Stimulated activated CD8-positive, alpha-beta memory T cell treated with anti-CD3 and anti-CD28 coated beads, Interleukin-2, amount 100 ng/mL, for 48 hours (primary cell): ENCODE results near the gene AIRE.
"Not testable (repeated sequence)": the region's sequence is repeated elsewhere in the genome, so short reads cannot be mapped to it uniquely, and the experiment has no call there.

Experiments used
- DNase-seq, 2 donors: peaks; one replicate each; pipeline ENCODE4 v3.0.0-alpha.2; 2020; ENCODE audit warnings: low read depth in 2 of 2

Gene AIRE

DNA sequence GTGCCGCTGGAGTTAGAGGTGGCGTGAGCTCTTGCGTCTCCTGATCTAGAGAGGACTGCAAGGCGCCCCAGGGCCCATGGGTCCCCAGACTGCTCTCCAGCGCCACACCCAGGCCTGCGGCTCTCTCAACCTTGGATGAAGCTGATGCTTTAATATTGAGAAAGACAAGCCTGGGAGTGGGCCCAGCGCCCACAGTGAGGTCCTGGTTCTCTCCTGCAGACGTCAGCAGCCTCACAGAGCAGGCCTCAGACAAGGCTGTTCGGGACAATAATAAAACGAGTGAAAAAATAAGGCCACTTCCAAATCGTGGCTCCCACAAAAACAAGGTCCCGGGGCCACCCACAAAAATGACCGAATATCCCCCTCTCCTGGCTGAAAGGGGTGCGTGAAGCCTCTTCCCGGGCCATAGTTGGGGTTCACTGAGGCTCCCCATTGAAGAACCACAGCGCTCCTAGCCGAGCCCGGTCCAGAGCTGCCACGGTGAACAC is 18.0 kb upstream of the AIRE start:
- DNase-seq, result no peak

DNA sequence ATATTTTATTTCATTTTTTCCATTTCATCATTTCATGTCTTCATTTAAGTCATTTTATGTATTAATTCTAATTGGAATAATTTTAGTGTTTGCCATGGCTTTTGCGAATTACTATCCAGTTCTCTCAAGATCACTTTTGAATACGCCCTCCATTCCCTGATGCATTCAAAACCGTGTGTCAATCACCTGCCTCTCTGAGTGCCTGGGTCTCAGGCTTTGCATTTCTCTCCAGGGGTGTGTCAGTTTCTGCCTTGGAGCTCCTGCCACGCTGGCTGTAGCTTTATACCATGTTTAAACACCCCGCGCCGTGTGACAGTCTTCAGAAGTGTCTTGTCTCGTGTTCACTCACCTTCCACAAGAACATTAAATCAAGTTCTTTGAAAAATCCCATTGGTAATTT is 16.6 kb upstream of the AIRE start:
- DNase-seq, result no peak

DNA sequence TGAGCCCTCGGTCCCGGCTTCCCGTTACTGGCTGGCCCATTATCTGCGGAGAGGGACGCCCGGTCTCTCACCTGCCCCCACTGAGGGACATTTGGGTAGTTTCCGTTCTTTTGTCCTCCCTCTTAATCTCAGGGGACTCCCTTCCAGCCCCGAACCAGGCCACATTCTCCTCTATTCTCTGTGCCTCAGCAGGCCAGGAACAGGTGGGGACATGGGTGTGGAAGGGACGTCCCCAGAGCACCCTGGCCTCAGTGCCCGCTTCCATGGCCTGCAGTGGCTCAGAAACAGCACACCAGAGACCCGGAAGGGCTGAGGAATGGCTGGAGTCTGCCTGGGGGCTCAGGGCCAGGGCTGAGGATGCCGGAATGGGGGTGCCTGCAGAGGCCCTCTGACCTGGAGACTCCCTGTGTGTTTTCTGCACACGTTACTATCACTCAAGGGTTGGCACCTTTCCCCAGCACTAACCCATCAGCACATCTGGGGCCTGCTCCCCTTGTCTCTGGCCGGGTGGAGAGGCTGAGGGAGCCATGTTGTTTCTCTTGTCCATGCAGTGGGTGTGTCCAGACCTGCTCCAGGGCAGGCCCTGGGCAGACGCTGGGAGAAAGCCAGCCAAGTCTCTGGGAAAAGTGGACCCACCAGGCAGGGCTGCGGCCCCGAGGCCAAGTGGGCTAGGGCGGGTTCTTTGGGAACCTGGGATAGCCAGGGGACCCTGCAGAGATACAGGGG is 14.0 kb upstream of the AIRE start:
- no peak for DNase-seq

DNA sequence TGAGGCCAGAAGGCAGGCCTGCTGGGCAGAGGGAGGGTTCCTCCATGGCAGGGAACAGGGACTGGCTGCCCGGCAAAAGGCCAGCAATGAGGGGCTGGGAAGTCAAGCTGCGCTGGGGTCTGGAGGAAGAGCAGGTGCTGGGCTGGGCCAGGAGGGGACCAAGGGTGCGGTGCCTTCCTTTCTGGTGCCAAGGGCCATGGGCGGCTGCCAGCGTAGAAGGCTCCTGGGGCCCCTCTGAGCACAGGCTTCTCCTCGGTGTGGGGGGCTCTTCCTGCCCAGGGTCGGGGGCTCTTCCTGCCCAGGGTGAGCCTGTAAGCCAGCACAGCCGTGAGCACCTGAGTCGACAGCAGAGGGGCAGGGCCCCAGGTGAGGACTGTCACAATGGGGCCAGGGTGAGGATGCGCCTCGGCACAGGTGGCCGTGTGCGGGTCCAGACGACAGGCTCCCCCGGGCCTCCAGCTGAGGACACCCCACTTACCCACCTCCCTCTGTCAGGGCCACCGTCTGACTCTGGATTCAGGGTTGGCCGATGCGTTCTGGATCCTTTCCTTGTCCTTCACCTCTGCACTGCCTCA is 13.3 kb upstream of the AIRE start:
- no peak for DNase-seq

DNA sequence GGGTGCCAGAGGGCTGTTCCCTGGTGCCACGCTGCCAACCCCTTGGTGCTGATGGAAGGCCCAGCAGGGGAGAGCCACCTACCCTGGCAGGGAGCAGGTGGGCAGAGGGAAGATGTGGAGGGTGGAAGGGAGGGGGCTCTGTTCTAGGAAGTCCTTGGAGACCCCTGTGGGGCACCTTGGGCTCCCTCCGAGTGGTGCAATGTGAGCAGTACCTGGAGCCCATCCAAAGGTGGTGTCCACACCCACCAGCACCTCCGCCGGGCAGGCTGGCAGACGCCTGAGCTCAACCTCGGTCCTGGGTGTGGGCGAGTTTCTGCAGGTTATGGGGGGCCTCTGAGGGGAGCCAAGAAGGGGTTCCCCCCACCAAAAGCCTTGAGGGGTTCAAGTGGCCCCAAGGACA is 12.6 kb upstream of the AIRE start:
- no peak for DNase-seq

DNA sequence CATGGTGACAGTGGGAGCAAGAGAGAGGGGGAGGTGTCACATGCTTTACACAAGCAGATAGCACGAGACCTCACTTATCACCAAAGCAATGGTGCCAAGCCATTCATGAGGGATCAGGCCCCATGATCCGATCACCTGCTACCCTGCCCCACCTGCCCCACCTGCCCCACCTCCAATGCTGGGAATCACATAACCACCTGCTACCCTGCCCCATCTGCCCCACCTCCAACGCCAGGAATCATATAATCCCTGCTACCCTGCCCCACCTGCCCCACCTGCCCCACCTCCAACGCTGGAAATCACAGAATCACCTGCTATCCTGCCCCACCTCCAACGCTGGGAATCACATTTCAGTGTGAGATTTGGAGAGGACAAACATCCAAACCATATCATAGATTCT is 10.6 kb upstream of the AIRE start:
- DNase-seq, result no peak

DNA sequence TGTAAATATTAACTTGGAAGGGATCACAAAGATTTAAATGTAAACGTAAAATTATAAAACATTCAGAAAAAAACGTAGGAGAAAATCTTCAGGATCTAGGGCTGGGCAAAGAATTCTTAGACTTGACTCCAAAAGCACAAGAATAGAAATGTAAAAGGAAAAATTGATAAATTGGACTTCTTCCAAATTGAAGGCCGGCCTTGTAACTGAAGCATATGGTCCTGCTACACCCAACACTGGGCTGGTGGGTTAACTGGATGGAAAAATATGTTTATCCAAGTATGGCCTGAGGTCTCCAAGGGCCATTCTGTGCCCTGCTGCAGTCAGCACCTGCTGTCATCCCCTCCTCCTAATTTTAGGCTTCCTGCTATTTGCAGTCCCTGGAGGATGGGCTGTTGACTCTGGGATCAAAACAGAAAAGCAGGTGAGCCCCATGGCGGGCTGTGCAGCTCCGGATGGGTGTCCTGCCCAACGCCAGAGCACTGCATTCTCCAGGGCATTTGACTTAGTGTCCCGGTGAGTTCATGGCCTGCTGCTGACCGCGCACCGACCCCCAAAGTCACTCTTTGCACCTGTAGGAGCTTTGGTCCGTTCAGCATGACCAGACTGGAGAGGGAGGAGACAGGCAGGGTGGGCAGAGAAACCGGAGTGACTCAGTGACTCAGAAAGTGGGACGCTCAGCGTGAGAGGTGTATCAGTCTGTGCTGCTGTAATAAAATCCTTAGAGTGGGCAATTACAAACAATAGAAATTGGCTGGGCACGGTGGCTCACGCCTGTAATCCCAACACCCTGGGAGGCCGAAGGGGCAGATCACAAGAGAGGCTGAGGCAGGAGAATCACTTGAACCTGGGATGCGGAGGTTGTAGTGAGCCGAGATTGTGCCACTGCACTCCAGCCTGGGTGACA is 6.1 kb upstream of the AIRE start:
- no peak for DNase-seq

DNA sequence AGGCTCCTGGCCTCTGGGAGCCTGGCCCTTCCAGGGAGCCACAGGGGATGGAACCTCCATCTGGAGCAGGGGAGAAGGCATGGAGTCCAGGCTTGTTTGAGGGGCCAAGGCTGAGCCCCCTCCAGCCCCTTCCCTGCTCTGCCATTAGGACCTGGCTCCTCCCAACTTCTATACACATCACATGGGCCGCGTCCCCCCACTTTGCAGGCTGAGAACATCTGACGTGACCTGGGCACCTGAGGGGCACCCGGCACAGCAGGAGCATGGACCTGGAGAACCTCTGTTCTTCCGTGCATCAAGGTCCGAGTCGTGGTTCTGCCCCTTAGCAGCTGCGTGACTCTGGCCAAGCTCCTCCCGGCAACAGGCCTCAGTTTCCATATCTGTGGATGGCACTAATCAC is 3.9 kb upstream of the AIRE start:
- DNase-seq, result no peak

DNA sequence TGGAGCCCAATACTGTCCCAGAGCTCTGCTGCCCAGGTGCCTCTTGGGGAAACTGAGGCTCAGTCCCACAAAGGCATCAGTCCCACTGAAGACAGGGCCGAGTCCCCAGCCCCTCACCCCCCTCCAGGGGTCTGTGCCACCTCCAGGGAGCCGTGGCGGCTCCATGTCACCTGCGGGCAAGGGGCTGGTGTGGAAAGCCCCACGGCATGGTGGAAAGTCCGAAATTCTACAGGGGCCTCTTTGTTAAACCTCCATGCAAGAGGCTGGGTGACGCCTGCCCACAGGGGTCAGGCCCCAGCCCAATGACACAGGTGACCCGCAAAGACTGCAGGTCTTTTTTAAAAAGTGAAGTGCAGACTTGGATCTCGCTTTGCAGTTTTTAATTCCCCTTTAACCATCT is 3.3 kb upstream of the AIRE start:
- no peak for DNase-seq

DNA sequence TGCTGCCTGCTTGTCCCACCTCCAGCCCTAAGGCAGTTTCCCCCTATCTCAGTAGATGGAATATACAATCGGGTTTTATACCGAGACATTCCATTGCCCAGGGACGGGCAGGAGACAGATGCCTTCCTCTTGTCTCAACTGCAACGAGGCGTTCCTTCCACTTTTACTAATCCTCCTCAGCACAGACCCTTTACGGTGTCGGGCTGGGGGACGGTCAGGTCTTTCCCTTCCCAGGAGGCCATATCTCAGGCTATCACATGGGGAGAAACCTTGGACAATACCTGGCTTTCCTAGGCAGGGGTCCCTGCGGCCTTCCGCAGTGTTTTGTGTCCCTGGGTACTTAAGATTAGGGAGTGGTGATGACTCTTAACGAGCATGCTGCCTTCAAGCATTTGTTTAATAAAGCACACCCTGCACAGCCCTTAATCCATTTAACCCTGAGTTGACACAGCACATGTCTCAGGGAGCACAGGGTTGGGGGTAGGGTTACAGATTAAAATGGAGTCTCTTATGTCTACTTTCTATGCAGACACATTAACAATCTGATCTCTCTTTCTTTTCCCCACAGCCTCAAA is 2.4 kb upstream of the AIRE start:
- DNase-seq, result not testable (repeated sequence)

DNA sequence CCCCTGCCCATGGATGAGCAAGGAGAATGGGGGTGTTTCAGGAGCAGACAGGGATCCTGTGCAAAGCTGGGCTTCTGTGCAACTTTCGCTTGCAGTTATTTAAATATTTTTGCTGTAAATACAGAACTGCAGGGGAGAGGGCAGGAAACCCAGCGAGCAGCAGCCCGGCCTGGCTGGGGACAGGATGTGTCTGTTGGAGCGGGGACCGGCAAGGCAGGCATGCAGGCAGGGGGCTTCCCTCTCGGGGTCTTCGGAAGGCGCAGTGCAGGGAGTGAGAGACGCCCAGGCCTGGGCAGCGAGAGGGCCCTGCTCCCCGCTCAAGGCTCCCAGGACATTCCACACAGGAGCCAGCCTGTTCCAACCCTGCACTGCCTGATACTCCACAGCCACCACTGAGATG is 1.7 kb upstream of the AIRE start:
- DNase-seq, result no peak

DNA sequence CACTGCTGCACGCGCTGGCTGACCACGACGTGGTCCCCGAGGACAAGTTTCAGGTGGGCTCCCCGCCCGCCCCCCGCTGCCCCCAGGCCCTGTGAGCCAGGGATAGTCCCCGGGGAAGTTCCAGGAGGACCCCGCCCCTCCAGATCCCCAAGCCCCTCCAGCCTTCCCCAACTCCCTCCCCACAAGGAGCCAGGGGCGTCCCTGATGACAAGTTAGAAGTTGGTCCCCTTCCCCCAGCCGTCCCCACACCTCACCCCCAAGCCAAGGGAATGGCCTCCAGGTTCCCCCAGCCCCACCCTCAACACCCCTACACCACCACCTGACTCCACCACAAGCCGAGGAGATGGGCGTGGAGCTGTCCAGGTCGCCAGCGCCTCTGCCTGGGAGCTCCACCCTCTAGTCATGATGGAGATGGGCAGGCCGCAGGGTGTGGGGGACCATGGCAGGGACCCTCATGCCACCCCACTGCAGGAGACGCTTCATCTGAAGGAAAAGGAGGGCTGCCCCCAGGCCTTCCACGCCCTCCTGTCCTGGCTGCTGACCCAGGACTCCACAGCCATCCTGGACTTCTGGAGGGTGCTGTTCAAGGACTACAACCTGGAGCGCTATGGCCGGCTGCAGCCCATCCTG is 525 bp downstream of the AIRE start:
- no peak for DNase-seq

DNA sequence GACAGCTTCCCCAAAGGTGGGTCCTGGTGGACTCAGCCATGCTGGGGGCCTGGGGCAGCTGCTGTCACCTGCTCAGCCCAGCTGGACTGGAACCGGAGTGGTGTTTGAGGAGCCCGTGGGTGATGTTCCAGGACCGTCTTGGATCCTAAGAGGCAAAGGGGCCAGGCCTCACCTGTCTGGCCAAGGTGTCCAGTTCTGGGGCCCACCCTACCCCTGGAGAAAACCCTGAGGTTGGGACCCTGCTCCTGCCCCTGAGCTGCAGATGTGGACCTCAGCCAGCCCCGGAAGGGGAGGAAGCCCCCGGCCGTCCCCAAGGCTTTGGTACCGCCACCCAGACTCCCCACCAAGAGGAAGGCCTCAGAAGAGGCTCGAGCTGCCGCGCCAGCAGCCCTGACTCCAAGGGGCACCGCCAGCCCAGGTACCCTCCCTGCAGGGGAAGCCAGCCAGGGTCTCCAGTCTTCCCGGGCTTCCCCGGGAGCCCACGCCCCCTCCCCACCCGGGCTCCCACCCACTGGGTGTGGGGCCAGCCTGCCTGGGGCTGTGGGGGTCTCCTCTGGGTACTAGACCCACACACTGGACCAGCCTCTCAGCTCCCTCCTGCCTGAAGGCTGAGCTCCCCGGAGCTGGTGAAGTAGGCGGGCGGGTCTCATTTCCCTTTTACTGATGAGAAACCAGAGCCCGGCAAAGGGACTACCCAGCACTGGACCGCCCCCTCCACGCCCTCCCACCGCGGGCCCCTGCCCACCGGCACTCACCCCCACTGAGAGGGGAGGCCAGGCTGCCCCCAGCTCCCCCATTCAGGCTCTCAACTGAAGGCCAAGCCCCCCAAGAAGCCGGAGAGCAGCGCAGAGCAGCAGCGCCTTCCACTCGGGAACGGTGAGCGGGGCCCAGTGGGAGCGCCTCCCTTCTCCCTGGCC is 1.3 kb downstream of the AIRE start:
- no peak for DNase-seq

DNA sequence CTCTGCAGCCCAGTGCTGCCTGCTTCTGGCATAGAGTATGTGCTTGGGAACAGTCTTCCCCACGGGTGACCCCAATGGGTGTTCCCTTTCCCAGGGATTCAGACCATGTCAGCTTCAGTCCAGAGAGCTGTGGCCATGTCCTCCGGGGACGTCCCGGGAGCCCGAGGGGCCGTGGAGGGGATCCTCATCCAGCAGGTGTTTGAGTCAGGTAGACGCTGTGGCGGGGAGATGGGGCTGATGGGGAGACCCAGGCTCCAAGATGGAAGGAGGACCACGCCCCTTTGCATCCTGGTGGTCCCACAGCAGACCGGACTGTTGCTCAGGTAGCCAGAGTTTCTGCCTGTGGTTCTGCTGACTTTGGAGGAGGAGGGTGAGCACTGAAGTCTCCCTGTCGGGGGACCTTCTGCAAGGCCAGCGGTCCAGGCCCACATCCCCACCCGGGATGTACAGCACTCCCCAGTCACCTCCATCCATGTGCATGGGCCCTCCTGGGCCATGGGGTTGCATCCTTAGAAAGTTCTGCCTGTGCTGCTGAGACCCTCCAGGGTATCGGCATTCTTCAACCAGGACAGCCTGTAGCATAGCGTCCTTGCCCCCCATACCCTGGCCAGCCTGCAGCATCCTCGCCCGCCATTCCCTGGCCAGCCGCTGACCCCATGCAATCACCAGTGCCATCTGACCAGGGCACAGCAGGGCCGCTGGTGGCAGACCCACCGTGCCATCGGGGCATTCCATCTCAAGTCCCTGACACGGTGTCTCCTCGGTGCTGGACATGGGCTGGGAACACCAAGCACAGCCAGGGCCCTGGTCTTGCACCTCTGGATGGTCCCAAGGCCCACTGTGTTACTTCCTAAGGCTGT is 2.8 kb downstream of the AIRE start:
- DNase-seq, result no peak

DNA sequence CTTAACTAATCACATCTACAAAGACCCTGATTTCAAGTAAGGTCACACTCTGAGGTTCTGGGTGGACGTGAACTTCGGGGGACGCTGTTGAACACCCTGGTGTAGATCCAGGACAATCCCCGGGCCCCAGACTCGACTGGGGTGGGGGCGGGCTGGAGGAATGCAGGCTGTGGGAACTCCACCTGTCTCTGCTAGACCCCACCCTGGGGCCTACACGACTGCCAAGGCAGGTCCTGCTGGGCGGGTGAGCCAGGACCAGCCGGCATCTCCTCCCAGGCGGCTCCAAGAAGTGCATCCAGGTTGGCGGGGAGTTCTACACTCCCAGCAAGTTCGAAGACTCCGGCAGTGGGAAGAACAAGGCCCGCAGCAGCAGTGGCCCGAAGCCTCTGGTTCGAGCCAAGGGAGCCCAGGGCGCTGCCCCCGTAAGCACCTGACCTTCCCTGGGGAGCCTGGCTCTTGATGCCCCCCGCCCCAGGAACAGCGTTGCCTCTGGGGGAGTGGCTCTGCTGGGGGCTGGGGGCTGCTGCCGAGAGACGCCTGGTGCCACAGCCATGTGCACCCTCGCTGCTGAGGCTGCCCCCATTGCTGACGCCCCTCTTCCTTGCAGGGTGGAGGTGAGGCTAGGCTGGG is 3.8 kb downstream of the AIRE start:
- DNase-seq, result no peak

DNA sequence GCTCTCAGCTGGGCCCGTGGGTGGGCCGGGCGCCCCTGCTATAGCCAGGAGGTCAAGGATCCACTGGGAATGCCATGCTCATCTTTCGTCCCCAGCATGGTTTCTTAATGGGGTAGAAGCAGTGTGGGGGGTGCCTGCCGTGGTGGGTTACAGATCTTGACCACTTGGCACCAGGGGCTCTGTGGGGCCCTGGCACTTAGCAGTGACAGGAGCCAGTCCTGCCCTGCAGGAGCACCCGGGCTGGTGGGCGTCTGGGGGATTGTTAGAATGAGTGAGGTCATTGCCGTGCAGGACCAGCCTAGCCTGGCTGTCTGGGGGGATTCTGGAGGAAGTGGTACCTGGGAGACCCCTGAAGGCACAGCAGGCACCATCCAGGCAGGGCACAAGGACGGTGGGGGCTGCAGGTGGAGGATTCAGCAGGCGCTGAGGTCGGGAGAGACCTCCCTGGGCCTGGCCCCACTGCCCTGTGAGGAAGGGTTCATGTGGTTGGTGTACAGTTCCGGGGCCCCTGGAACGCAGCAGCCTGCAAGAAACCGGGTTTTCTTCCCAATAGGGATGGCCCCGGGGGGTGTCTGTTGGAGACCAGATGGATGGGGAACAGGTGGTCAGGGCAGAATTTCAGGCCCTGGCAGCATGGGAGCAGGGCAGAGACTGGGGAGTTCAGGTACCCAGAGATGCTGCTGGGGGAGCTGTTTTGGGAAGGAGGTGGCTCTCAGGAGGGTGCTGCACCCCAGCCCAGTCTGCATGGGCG is 4.8 kb downstream of the AIRE start:
- no peak for DNase-seq

DNA sequence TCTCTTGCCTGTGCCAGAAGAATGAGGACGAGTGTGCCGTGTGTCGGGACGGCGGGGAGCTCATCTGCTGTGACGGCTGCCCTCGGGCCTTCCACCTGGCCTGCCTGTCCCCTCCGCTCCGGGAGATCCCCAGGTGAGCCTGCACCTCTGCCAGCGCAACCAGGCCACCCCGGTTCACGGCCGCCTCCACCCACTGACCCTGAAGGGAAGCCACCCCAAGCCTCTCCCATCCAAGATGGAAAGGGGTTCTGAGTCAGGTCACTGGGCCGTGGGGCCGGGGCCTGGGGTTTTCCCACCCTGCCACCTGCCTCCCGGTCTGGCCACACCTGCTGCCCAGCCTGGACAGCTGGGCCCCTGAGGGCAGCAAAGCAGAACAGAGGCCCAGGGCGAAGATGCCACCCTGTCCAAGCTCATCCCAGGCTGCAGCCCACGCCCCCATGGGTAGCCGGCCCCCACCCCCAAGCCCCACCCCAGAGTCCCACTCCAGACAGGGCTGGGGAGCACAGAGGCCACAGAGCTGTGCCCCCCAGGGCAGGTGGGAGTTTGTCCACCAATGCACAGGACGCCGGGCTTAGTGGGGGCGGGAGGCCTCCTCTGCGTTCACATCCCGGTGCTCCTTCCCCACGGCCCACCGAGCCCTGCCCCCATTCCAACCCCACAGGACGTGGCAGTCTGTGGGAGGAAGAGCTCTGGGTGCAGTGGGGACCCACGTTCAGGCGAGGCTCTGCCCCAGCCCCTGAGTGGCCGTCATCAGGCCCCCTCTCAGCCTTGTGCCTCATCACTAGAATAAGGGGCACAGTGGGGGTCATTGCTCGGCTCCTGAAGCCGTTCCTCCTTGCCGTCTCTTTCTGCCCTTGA is 5.6 kb downstream of the AIRE start:
- no peak for DNase-seq
